K562 (cell line): ENCODE measurements around the gene ATXN7L1. TPM values are rescaled to one million over a fixed set of nuclear protein-coding genes. Genes with fewer than 3 reads are reported as not detected.
"Not testable (repeated sequence)": the region's sequence is repeated elsewhere in the genome, so short reads cannot be mapped to it uniquely, and the experiment has no call there.

ENCODE experiments used
- ATAC-seq: fragments of 200-7000 bp; cut with Tn5 transposase; 3 replicates; pipeline ENCODE4 v1.9.1; 2020; ENCODE audit warnings: moderate library complexity
- BruUV-seq: library from RNA; stranded (reverse); fragments of 400-500 nt; replicated peaks from 2 replicates; lab custom pipeline; 2021; lab: Mats Ljungman, UMichigan
- CTCF ChIA-PET: fragments of 300-600 bp; formaldehyde crosslinking; extraction: SDS; loops from one replicate; lab custom pipeline; 2021; ENCODE audit warnings: low intra/inter-chr PET ratio; lab: Yijun Ruan, JAX
- POLR2A ChIA-PET: fragments of 300-600, 350-650 bp; sonication (Branson Sonifier 250); formaldehyde crosslinking; extraction: SDS; loops from one replicate; lab custom pipeline; 2021; ENCODE audit warnings: antibody characterized with exemption, inconsistent platforms; lab: Yijun Ruan, JAX
- DNase-seq, 4 experiments: peaks; one replicate each; pipeline versions ENCODE4 v3.0.0 to v3.0.0-alpha.2; 2011 to 2018; ENCODE audit warnings: low spot score in 3 of 4, mixed read lengths in 3 of 4; ENCODE audit errors: extremely low read depth in 1 of 4
- FAIRE-seq: peaks from 2 replicates; lab custom pipeline; 2011; peaks lifted over from hg19 to GRCh38; lab: Jason Lieb, UNC
- H2AFZ ChIP-seq: 2 replicates; pipeline ENCODE4 v1.6.0; 2011; ENCODE audit warnings: low read depth, low read length, control low read depth, inconsistent platforms
- H3K27ac ChIP-seq: fragments of 200-600 bp; 3 replicates; pipeline ENCODE4 v1.8.0; 2011; ENCODE audit warnings: low read depth, mild to moderate bottlenecking, control low read depth, inconsistent platforms, low read length, moderate library complexity, mixed read lengths; ENCODE audit errors: extremely low read depth
- H3K27me3 ChIP-seq, 2 experiments: fragments of 300-600 bp in 1 of 2; 2 replicates in 1 of 2; 3 replicates in 1 of 2; pipeline versions ENCODE4 v1.6.0 to v1.8.0; 2011; ENCODE audit warnings: inconsistent platforms in 2 of 2, low read length in 2 of 2, mild to moderate bottlenecking in 1 of 2, mixed read lengths in 1 of 2, moderate library complexity in 1 of 2; ENCODE audit not compliant: control insufficient read depth in 2 of 2, insufficient read depth in 2 of 2
- H3K36me3 ChIP-seq: fragments of 300-600 bp; 3 replicates; pipeline ENCODE4 v1.8.0; 2011; ENCODE audit warnings: mild to moderate bottlenecking, low read length, inconsistent platforms; ENCODE audit not compliant: control insufficient read depth, insufficient read depth
- H3K4me1 ChIP-seq, 2 experiments: fragments of 200-600 bp in 1 of 2; replicated peaks in 1 of 2; 2 replicates in 1 of 2; 3 replicates in 1 of 2; pipeline versions ENCODE4 v1.5.1 to v1.8.0; 2011; ENCODE audit warnings: inconsistent platforms in 2 of 2, low read length in 2 of 2, mild to moderate bottlenecking in 1 of 2, mixed read lengths in 1 of 2, moderate library complexity in 1 of 2; ENCODE audit not compliant: control insufficient read depth in 2 of 2, insufficient read depth in 2 of 2
- H3K4me2 ChIP-seq: 2 replicates; pipeline ENCODE4 v1.6.1; 2011; ENCODE audit warnings: low read length, control low read depth, inconsistent platforms, mixed read lengths; ENCODE audit not compliant: insufficient read depth
- H3K4me3 ChIP-seq: fragments of 200-600 bp; sonication (generic), shearing (Covaris generic); 2 replicates; pipeline ENCODE4 v1.5.1; 2016; ENCODE audit warnings: control low read depth, inconsistent platforms
- H3K79me2 ChIP-seq: fragments of 200-600 bp; 3 replicates; pipeline ENCODE4 v1.8.0; 2011; ENCODE audit warnings: low read length, inconsistent platforms; ENCODE audit not compliant: control insufficient read depth, insufficient read depth
- H3K9ac ChIP-seq, 2 experiments: 2 replicates each; pipeline versions ENCODE4 v1.6.0 to v1.6.1; 2011; ENCODE audit warnings: low read depth in 2 of 2, low read length in 2 of 2, control low read depth in 1 of 2, inconsistent platforms in 1 of 2, mild to moderate bottlenecking in 1 of 2, mixed read lengths in 1 of 2; ENCODE audit not compliant: insufficient read depth in 1 of 2
- H3K9me1 ChIP-seq: one replicate; pipeline ENCODE4 v1.6.0; 2011; ENCODE audit warnings: inconsistent platforms, mild to moderate bottlenecking, low read length, moderate library complexity; ENCODE audit not compliant: control insufficient read depth, insufficient read depth
- H3K9me3 ChIP-seq: replicated peaks from 2 replicates; pipeline ENCODE4 v1.5.1; 2011; ENCODE audit warnings: low read depth, low read length, inconsistent platforms; ENCODE audit not compliant: control insufficient read depth, insufficient read depth
- H4K20me1 ChIP-seq: replicated peaks from 2 replicates; pipeline ENCODE4 v1.6.1; 2011; ENCODE audit warnings: low read length, inconsistent platforms, mixed read lengths; ENCODE audit not compliant: control insufficient read depth, insufficient read depth
- HDAC3 ChIP-seq: fragments of 450-650 bp; IDR thresholded peaks from 2 replicates; pipeline ENCODE4 v1.6.1; 2018; ENCODE audit warnings: borderline replicate concordance, mild to moderate bottlenecking, moderate library complexity; ENCODE audit not compliant: partially characterized antibody
- RBM25 ChIP-seq: fragments of 200-400 bp; formaldehyde crosslinking; IDR thresholded peaks from 2 replicates; pipeline ENCODE4 v1.6.1; 2018; ENCODE audit warnings: low read length, low read depth, moderate library complexity; ENCODE audit not compliant: severe bottlenecking
- ZNF121 ChIP-seq: sonication (generic); formaldehyde crosslinking; conservative IDR thresholded peaks from 2 replicates; pipeline ENCODE4 v1.8.0; 2022; ENCODE audit warnings: missing genetic modification reagents
- ZNF707 ChIP-seq: fragments of 250-450 bp; sonication (Bioruptor Pico); conservative IDR thresholded peaks from 2 replicates; pipeline ENCODE4 v1.8.0; 2022; ENCODE audit warnings: inconsistent platforms, mild to moderate bottlenecking, moderate library complexity
- WGBS: fragments of 100-300 bp; shearing (Covaris generic); methylation state at CpG from one replicate; pipeline ENCODE4 v1.1.6; 2016; ENCODE audit warnings: low coverage, mixed read lengths; ENCODE audit not compliant: insufficient coverage; ENCODE audit errors: missing lambda C conversion rate; 5-methylcytosine and 5-hydroxymethylcytosine counted together
- in situ Hi-C: fragments of 300-500 bp; cut with MboI; formaldehyde crosslinking; loops from 4 replicates; pipeline ENCODE4 v1.15.0; 2018; ENCODE audit warnings: inconsistent platforms, mixed read lengths
- intact Hi-C: fragments of 100-400 bp; cut with micrococcal nuclease; formaldehyde crosslinking; loops from 2 replicates; pipeline ENCODE4 v1.14.2; 2022
- polyA plus RNA-seq, 8 experiments: library from polyadenylated mRNA; depleted of rRNA in 4 of 8; stranded (reverse) in 5 of 8; unstranded in 3 of 8; fragments of >200 nt; fragmentation: Nextera tagmentation in 2 of 8; fragmentation: Illumina TruSeq in 1 of 8; extraction: Ambion mirVana in 2 of 8; extraction: Trizol in 1 of 8; gene quantifications; 2 replicates each; pipeline versions ENCODE4 v1.2.1 to v1.2.3, GENCODE V29; 2011 to 2014; ENCODE audit warnings: inconsistent platforms in 1 of 8, missing spikeins in 1 of 8
- total RNA-seq, 7 experiments: library from RNA; depleted of rRNA in 6 of 7; stranded (reverse); fragments of >200 nt in 6 of 7; fragmentation: Illumina TruSeq in 2 of 7; extraction: Trizol in 2 of 7; gene quantifications; 2 replicates each; pipeline versions ENCODE4 v1.2.1 to v1.2.3, GENCODE V29; 2011 to 2021; ENCODE audit warnings: low replicate concordance in 1 of 7

ATXN7L1 gene
- total and polyA plus RNA-seq, 9 of the 15 experiments (the other 6 are each of a cell fraction or from before 2014, with no cell fraction given), result 6.6 to 13.7 (median 10.7) TPM

DNA sequence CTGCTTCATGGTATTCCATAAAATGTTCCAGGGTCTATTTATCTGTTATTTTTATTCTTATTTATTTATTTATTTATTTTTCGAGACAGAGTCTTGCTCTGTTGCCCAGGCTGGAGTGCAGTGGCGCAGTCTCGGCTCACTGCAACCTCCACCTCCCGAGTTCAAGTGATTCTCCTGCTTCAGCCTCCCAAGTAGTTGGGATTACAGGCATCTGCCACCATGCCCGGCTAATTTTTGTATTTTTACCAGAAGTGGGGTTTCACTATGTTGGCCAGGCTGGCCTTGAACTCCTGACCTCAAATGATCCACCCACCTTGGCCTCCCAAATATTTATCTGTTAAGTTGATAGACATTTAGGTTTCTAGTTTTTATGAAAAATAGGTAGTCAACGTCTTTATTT, 6.8 kb upstream of the ATXN7L1 start:
- H3K79me2 ChIP-seq, H4K20me1 ChIP-seq, H3K9ac ChIP-seq, POLR2A ChIA-PET, in situ Hi-C loops, intact Hi-C loops, FAIRE-seq, H3K9me3 ChIP-seq, H3K9me1 ChIP-seq, H3K36me3 ChIP-seq, DNase-seq, H3K27ac ChIP-seq, BruUV-seq, CTCF ChIA-PET, H2AFZ ChIP-seq, H3K4me2 ChIP-seq, ATAC-seq, H3K4me1 ChIP-seq, H3K4me3 ChIP-seq: not testable (repeated sequence)
- H3K27me3 ChIP-seq, result peaks cover 13 to 16% of the 10 kb centered on the region in 2 experiments
- TF ChIP-seq ZNF121 (CRISPR knock-in tag) (peak; percentile 53), ZNF707 (CRISPR knock-in tag) (peak; percentile 87)
- 3% methylated on average over 6 of the region's 6 CpGs for WGBS

DNA sequence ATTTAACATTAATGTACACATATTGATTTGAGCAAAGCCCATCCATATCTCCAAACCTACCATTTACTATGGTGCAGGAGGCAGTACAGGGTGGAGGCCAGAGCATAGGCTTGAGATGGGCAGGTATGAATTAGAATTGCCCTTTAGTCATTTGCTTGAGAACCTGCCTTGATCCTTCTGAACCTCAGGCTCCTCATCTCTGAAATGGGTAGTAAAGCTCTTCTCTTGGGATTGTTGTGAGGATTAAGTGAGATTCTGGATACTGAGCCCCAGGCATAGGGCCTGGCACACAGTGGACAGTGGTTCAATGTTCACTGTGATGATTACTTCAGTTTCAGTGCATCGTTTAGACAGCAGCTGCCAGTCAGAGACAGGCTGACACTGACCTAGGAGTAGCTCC, 5.0 kb upstream of the ATXN7L1 start:
- Histone ChIP-seq H3K4me1 (peaks cover 0 to 9% of the 10 kb centered on the region in 2 experiments; a peak in 3 of 5 replicates), H3K36me3 (no peaks in the 10 kb centered on the region), H3K79me2 (no peaks in the 10 kb centered on the region), H3K9me3 (no peaks in the 10 kb centered on the region), H2AFZ (no peak overlapping the region), H3K4me3 (no peak overlapping the region), H3K27ac (no peak overlapping the region), H3K4me2 (no peak overlapping the region), H3K9ac (no peak overlapping the region), H3K27me3 (peaks cover 26 to 29% of the 10 kb centered on the region in 2 experiments), H3K9me1 (no peaks in the 10 kb centered on the region), H4K20me1 (no peaks in the 10 kb centered on the region)
- WGBS, result 5% methylated on average over 1 of the region's 1 CpG
- FAIRE-seq (no peak), ATAC-seq (no peak), DNase-seq (no peak)
- intact Hi-C loops (no loop called here), in situ Hi-C loops (no loop called here)
- TF ChIP-seq RBM25 (peak; percentile 54), HDAC3 (no peak)
- no TSS peak for BruUV-seq
- ChIA-PET POLR2A (interaction anchor here (1.8 kb wide), 1 partner anchor 11 kb away, joined by 6 read pairs; no protein-coding TSS in a partner anchor), CTCF (no interaction called here)
